Stimulated activated CD4-positive, alpha-beta T cell treated with anti-CD3 and anti-CD28 coated beads, Interleukin-1b, Interleukin-23, amount 100 ng/mL, for 1 hour (primary cell): ENCODE results near the gene FBXL15.
"Not testable (repeated sequence)": the region's sequence is repeated elsewhere in the genome, so short reads cannot be mapped to it uniquely, and the experiment has no call there.

Experiments
- DNase-seq, 2 donors: peaks; one replicate each; pipeline ENCODE4 v3.0.0-alpha.2; 2020; ENCODE audit warnings: low read depth in 2 of 2

The FBXL15 gene

DNA sequence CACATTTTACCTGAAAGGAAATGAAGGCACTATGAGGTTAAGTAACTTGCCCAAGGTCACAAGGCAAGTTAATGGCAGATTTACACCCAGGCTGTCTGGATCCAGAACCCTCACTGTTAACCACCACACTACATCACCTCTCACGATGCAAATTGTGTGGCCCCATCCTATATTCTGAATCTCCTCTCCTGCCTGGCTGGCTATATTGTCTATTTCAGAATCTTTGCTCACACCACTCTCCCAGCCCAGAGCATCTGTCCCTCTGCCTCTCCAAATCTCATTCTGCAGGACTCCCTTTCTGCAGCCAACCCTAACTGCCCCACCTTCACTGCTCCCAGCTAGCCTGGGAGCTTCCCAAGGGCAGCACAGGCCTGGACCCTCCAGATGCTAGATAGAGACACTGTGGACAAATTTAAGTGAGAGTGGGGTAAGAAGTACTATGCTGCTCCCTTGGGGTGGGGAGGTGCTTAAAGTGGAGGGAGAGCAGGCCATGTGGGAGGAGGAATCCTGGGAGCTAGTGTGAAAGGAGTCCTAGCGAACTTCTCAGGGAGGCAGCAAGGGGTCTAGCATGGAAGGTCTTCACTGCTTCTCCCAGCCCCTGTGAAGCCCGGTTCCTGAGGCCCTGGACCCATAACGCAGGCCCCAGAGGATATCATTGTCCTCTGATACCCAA lies 11.0 kb downstream of the FBXL15 start:
- no peak for DNase-seq

- peak; percentile 87 to 97 for DNase-seq
Measured at GRCh38 chr10:102432162-102432950, 11.7 kb downstream of the FBXL15 start, which contains the start of gene CUEDC2. Gene CUEDC2 (minus strand): TSS chr10:102432574. CDS start chr10:102425188, 7,386 bp downstream.

DNA sequence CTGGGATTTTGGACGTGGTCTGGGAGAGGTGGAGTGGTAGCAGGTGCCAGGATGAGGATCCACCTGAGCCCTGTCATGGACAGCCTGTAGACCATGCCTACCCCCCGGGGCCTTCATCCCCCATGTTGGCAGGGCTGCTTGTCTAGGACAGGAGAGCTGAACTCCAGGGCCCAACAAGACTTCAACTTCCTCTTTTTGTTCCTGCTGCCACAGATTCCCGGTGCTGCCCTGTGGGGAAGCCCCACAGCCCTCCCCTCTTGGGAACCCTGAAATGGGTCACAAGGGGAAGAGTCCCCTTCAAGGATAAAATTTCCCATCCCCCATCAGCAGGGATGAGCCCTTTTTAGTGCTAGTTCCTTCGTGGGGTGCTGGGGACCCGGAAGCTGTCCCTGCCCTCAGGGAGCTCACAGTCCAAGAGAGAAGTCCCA lies 13.0 kb downstream of the FBXL15 start:
- DNase-seq: no peak

DNA sequence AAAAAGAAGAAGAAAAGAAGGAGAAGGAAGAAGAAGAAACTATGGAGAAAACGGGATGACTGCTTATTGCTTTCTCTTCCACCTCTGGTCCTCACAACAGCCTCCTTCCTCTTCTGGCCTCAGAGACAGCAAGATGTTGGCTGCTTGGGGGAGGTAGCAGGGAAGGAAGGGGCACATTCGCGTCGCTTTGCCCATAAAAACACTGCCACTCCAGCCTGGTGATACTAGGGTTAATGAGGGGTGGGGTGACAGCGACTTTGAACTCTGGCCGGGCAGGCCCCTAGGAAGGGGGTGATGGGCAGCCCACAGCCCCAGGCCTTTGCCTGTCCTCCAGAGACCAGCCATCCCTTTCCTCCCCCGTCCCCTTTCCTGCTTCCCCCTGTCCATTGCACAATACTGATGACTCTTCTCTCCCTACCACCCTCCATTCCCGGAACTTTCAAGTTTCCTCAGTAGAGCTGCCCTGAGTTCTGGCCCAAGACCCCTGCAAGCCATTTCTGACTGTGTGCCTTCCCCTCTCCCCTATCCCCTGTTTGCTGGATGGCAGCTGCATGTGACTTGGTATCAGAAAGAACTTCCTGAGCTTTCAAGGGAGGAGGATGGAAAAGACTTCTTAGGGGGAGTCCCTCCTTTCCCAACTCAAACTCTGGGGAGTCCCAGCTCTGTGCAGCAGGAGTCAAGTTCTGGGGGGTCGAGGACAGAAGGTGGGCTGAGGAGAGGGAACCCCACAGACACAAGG lies 13.9 kb downstream of the FBXL15 start:
- no peak for DNase-seq

- no peak for DNase-seq
Measured at GRCh38 chr10:102435133-102435497, 14.5 kb downstream of the FBXL15 start.

GRCh38 chr10:102435529-102436233 lies 15.0 kb downstream of the FBXL15 start:
- no peak for DNase-seq

GRCh38 chr10:102436312-102436711 lies 15.7 kb downstream of the FBXL15 start:
- DNase-seq: no peak

GRCh38 chr10:102437515-102437914 lies 16.9 kb downstream of the FBXL15 start:
- no peak for DNase-seq

DNA sequence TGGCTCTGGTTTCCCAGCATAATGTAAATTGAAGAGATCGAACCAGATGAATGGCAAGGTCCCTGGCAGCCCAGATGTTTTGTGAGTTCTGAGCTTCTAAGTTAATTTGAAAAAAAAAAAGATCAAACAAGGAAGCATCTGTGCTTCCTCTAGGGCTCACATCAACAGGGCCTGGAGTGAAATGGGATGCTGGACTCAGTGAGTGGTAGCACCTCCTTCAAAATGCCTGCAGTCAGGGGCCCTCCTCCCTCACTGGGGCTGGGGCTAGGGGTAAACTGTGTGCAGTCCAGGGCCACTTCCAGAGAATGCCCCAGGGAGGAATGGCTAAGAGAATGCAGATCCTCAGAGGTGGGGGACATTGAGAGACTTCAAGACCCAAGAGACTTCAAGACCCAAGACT lies 17.7 kb downstream of the FBXL15 start:
- no peak for DNase-seq

DNA sequence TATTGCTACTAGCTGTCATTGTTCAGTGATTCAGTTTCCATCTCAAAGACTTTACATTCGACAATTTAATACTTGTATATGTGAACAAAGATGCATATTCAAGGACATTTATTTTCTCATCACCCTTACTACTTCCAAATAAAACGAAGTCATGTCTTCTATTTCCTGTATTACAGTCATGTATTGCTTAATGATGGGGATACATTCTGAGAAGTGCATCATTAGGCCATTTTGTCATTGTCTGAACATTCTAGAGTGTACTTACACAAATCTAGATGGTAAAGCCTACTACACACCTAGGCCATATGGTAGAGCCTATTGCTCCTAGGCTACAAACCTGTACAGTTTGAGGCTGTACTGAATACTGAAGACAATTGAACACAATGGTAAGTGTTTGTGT lies 24.2 kb downstream of the FBXL15 start:
- no peak for DNase-seq

GRCh38 chr10:102449321-102450123 lies 28.9 kb downstream of the FBXL15 start:
- DNase-seq: peak; percentile 56 to 65

GRCh38 chr10:102450124-102450373 lies 29.4 kb downstream of the FBXL15 start:
- DNase-seq: no peak

DNA sequence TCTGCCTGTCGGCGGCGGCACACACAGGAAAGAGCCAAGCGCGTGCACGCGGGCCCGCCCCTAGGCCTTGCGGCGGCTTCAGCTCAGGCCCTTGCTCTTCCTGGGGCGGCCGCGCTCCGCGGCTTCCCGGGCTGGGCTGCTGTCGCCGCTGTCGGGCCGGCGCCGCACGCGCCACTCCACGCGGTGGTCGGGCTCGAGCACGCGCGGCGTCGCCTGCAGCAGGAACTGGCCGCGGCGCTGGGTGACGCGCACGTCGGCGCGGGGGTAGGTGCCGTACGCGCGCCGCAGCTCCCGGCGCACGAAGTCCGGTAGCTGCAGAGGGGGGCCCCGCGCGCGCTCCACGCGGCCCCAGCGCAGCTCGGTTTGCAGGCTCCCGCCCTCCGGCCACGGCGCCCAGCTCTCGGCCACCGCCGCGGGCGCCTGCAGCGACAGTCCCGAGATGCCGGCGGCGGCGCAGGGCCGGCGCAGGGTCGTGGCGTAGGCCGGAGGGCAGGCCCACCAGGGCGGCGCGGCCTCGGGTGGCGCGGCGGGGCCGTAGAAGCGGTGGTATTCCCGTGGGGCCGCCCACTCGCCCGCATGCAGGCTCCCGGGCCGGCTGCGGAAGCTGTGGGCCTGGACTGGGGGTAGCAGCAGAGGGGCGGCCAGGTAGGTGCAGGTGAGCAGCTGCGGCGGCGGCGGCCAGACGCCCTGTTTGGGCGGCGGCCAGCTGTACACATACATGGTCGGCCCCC lies 29.9 kb downstream of the FBXL15 start:
- DNase-seq: peak; percentile 59 to 73

DNA sequence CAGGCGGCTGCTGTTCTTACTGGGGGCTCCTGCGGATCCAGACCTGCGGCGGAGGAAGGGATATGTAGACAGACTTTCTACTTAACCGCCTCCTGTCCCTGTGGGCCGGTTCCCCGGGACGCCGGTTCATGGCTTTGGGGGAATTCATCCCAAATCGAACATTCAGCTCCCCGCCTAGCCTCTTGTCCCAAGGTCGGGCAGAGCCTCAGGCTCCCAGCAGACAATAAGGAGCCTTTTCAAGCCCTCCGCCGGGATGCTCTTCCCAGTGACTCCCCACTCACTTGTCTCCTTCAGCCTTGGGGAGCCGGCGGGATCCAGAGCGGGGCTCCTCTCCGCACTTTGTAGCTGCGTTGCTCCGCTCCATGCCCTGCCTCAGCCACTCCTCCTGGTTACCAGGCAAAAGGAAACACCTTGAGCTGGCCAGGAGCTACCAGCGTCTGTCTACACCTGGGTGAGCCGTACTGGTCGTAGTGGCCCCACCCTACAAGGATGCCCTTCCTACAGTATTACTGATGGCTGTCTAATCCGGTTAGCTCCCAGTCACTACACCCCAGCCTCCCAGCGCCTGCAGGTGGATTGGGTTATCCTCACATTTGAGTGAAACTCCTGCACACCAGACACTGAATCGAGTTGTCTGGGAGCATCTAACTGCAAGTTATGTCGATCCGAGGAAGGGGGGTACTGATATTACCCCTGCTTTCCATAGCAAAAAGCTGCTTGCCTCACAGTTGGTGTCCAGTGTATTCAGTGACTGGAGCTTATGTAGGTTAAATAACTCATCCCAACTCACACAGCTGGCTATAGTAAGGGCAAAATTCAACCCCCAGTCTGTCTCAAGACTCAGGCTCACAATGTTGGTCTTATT lies 30.7 kb downstream of the FBXL15 start, which contains the start of gene C10orf95:
C10orf95 (minus strand) TSS at position 439 of the 865 bp plus-strand sequence. CDS start 450 bp downstream, outside the sequence.
- no peak for DNase-seq

GRCh38 chr10:102452672-102453340 lies 32.2 kb downstream of the FBXL15 start:
- DNase-seq: no peak

- DNase-seq: no peak
Measured at GRCh38 chr10:102453502-102453901, 32.9 kb downstream of the FBXL15 start.

- not testable (repeated sequence) for DNase-seq
Measured at GRCh38 chr10:102454662-102455487, 34.2 kb downstream of the FBXL15 start.

GRCh38 chr10:102455893-102456471 lies 35.3 kb downstream of the FBXL15 start:
- DNase-seq: no peak
